BJ (cell line): ENCODE measurements around the gene RETNLB. TPM values are rescaled to one million over a fixed set of nuclear protein-coding genes. Genes with fewer than 3 reads are reported as not detected.

Source experiments
- CTCF ChIA-PET: fragments of 350-600 bp; formaldehyde crosslinking; extraction: SDS; loops from one replicate; lab custom pipeline; 2021; ENCODE audit warnings: antibody characterized with exemption, inconsistent platforms; lab: Yijun Ruan, JAX
- POLR2A ChIA-PET: fragments of 300-600 bp; sonication (Branson Sonifier 250); formaldehyde crosslinking; extraction: SDS; loops from one replicate; lab custom pipeline; 2021; ENCODE audit warnings: antibody characterized with exemption; lab: Charles Lee
- DNase-seq: peaks from one replicate; pipeline ENCODE4 v3.0.0-alpha.2; 2011; ENCODE audit warnings: low read depth
- H3K27me3 ChIP-seq: 2 replicates; pipeline ENCODE4 v1.6.0; 2011; ENCODE audit warnings: low read length; ENCODE audit not compliant: control insufficient read depth, insufficient read depth
- H3K36me3 ChIP-seq: 2 replicates; pipeline ENCODE4 v1.5.1; 2011; ENCODE audit warnings: low read length; ENCODE audit not compliant: control insufficient read depth, insufficient read depth
- H3K4me3 ChIP-seq: 2 replicates; pipeline ENCODE4 v1.5.1; 2011; ENCODE audit warnings: low read depth, mild to moderate bottlenecking, control low read depth, low read length
- CTCF ChIP-seq: IDR thresholded peaks from 2 replicates; pipeline ENCODE4 v1.5.1; 2011; ENCODE audit warnings: low read depth, mild to moderate bottlenecking, control low read depth, inconsistent platforms, low read length, moderate library complexity; ENCODE audit not compliant: insufficient read depth
- polyA plus RNA-seq: library from polyadenylated mRNA; depleted of rRNA; stranded (reverse); fragments of >200 nt; gene quantifications from 2 replicates; pipeline ENCODE4 v1.2.3, GENCODE V29; 2011

RETNLB gene
- polyA plus RNA-seq, 1 experiment: not detected

- CTCF ChIA-PET: no interaction called here
- no peaks in the 10 kb centered on the region for H3K36me3 ChIP-seq
Observed at GRCh38 chr3:108780235-108780634, 23.0 kb upstream of the RETNLB start.

GRCh38 chr3:108779496-108779895 is 22.3 kb upstream of the RETNLB start:
- no peaks in the 10 kb centered on the region for H3K36me3 ChIP-seq
- no peaks in the 10 kb centered on the region for H3K27me3 ChIP-seq
- DNase-seq: no peak
- no peak overlapping the region for H3K4me3 ChIP-seq
- TF ChIP-seq CTCF: no peak
- CTCF ChIA-PET: no interaction called here
- POLR2A ChIA-PET: no interaction called here

More at GRCh38 chr3:108780235-108780634, 23.0 kb upstream of the RETNLB start:
- no peak for TF ChIP-seq CTCF
- no peak for DNase-seq
- H3K27me3 ChIP-seq: no peaks in the 10 kb centered on the region
- POLR2A ChIA-PET: no interaction called here
- no peak overlapping the region for H3K4me3 ChIP-seq

GRCh38 chr3:108775649-108776048 is 18.4 kb upstream of the RETNLB start:
- Histone ChIP-seq H3K36me3 (no peaks in the 10 kb centered on the region), H3K4me3 (no peak overlapping the region), H3K27me3 (no peaks in the 10 kb centered on the region)
- ChIA-PET POLR2A (no interaction called here), CTCF (no interaction called here)
- TF ChIP-seq CTCF: no peak
- DNase-seq: no peak

- Histone ChIP-seq H3K27me3 (no peaks in the 10 kb centered on the region), H3K36me3 (no peaks in the 10 kb centered on the region), H3K4me3 (no peak overlapping the region)
- ChIA-PET CTCF (no interaction called here), POLR2A (no interaction called here)
- DNase-seq: no peak
- TF ChIP-seq CTCF: no peak
Observed at GRCh38 chr3:108767253-108767652, 10.0 kb upstream of the RETNLB start.

- TF ChIP-seq CTCF: no peak
- H3K4me3 ChIP-seq: no peak overlapping the region
- no peaks in the 10 kb centered on the region for H3K27me3 ChIP-seq
- CTCF ChIA-PET: no interaction called here
- no peak for DNase-seq
- POLR2A ChIA-PET: no interaction called here
- H3K36me3 ChIP-seq: no peaks in the 10 kb centered on the region
Observed at GRCh38 chr3:108755686-108756085, 1.5 kb downstream of the RETNLB start.
